Activated T-cell treated with anti-CD3 and anti-CD28 coated beads, Interleukin-2, amount 50 U/mL, for 48 hours (primary cell): ENCODE data around the gene FOXP1.

ENCODE experiments used
- DNase-seq, 2 experiments: peaks; one replicate each; pipeline ENCODE4 v3.0.0-alpha.2; 2020

The FOXP1 gene

GRCh38 chr3:71299160-71299559 lies 284.4 kb downstream of the FOXP1 start:
- DNase-seq = peak in 1 of 2 experiments; percentile 47

DNA sequence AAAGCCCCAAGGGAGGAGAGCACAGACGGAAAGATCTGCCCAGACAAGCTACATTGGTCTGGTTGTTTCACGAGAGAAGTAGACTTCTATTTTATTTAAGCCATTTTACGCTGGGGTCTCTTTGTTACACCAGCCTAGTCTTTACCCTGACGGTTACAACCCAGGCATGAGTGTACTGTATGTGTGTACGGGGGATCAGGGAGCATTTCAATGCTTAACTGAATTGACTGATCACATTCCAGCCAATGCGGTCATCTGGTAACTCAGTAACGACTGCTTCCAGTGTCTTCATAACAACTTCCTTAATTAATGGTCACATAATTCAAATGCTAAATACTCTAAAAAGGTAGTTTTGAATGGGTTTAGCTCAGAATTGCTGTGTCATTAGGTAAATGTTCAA lies 288.6 kb downstream of the FOXP1 start:
- DNase-seq = no peak

DNA sequence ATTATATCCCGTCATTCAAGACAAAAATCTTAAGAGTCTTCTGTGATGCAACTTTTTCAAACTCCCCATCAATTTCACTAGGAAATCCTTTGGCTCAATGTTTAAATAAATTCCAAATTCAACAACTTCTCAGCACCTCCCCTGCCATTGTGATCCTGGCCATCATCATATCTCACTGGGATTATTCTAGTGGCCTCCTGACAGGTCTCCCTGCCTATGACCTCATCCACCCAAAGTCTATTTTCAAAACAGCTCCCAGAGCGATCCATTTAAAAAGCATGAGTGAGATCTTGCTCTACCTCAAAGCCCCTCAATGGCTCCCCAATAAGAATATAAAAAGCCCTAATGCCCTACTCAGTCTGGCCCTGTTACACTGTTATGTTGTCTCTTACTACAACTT lies 293.2 kb downstream of the FOXP1 start:
- DNase-seq = no peak

- no peak for DNase-seq
Observed at GRCh38 chr3:71288269-71288930, 295.1 kb downstream of the FOXP1 start.

DNA sequence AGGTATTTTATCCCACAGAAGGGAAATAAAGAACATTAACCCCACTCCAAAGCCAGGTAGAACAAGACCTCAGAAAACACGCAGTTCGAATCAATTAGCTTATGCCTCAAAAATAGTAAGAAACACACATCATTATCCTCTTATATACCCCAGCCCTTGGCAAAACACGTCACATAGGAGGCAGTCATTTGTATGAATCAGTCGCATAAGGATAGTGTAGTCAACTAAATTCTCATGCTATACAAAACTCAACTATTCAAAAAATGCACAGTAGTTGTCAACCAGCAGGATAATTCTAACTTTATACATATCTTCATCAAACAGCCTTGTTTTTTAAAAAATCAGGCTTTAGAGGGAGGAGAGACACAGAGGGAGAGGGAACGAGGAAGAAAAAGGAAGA lies 298.4 kb downstream of the FOXP1 start:
- no peak for DNase-seq

- no peak for DNase-seq
Observed at GRCh38 chr3:71282976-71283375, 300.6 kb downstream of the FOXP1 start.

DNA sequence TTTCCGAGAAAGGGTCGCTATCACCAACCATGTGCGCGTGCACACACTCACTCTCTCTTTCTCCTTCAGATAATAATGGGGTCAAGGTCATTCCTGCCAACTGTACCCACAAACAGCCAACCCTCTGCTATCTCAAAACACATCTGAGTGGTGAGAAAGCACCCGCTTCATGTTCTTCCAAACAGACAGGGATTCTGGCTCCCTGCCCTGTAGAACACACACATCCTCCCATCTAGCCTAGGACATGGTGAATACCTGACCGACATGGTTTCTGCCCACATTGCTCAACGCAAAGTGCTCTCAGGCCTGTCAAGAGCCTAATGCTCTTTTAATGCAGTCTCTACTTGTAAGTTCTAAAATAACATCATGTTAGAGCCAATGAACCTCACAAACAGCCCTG lies 302.2 kb downstream of the FOXP1 start:
- DNase-seq = no peak

- DNase-seq = no peak
Observed at GRCh38 chr3:71277341-71277740, 306.2 kb downstream of the FOXP1 start.

GRCh38 chr3:71276531-71276930 lies 307.0 kb downstream of the FOXP1 start:
- DNase-seq = no peak

DNA sequence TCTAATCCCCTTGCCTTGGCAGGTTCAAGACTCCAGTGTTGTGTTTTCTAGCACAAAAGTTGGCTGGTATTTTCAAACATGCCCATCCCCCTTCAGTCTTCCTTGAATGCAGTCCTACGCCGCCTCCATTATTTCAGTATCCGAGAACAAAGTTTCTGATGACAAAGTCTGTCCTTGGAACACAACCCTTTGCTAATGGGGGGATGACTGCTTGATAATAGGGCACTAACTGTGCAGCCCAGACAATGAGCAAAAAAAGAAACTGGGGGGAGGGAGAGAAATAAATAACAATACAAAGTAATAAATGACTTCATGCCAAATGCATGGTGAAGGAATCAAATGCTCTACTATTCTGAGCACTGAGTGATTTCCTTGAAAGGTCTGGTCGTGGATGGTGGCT lies 310.1 kb downstream of the FOXP1 start:
- no peak for DNase-seq

DNA sequence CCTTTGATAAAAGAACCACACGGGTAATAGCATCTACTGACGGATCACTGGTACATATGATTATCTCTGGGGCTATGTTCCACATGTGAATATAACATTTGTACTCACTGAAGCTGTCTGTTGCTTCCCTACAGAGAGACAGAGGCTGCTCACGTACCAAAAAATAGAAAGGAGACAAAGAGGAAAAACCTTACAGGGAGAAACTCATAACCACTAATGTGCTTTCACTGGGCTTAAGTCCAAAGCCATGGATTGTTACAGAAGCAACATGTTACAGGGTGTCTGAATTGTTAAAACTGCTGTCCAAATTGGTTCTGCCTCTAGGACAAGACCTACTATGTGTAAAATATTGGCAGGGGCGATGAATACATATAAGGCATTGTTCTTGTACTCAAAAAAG lies 311.9 kb downstream of the FOXP1 start:
- DNase-seq = no peak

- no peak for DNase-seq
Observed at GRCh38 chr3:71269906-71270305, 313.6 kb downstream of the FOXP1 start.

- no peak for DNase-seq
Observed at GRCh38 chr3:71268462-71268999, 315.0 kb downstream of the FOXP1 start.

DNA sequence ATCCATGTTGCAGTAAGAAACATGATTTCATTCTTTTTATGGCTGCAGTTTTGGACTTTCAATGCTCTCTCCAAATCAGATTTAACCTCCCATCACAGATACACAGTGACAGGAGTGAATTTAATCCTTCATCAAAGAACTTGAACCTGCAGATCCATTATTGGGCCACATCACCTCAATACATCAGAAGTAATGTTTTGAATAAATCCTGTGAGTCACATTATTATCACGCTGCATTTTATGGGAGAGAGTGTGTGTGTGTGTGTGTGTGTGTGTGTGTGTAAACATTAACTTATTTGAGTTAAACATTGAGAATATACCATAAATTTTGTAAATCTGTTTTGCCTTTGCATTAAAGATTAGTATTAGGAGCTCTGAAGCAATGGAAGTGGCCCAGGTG lies 316.7 kb downstream of the FOXP1 start:
- DNase-seq = peak in 1 of 2 experiments; percentile 8

DNA sequence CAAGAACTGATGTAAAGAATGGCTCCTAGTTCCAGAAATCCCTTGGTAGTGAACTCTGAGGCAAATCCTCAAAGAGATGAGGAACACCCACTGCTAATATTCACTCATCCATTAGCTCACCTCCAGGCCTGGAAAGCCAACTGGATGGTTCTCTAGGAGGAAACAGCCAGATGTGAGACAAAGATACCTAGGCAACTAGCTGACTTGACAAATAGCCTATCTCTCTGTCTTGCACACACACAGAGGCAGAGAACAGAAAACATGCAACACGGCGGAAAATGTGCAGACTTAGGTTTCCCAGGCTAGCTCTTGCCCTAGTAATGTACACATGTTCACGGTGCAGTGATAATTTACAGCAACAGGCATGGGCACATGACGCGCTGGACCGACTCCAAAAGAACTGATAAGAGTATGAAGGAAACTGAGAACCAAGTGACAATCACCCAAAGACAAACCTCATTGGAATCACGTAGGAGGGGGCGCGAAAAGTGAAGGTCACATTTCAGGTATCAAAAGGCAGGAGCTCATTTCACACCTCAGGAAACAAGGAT lies 318.1 kb downstream of the FOXP1 start:
- DNase-seq = no peak

- DNase-seq = no peak
Observed at GRCh38 chr3:71264840-71265239, 318.7 kb downstream of the FOXP1 start.

DNA sequence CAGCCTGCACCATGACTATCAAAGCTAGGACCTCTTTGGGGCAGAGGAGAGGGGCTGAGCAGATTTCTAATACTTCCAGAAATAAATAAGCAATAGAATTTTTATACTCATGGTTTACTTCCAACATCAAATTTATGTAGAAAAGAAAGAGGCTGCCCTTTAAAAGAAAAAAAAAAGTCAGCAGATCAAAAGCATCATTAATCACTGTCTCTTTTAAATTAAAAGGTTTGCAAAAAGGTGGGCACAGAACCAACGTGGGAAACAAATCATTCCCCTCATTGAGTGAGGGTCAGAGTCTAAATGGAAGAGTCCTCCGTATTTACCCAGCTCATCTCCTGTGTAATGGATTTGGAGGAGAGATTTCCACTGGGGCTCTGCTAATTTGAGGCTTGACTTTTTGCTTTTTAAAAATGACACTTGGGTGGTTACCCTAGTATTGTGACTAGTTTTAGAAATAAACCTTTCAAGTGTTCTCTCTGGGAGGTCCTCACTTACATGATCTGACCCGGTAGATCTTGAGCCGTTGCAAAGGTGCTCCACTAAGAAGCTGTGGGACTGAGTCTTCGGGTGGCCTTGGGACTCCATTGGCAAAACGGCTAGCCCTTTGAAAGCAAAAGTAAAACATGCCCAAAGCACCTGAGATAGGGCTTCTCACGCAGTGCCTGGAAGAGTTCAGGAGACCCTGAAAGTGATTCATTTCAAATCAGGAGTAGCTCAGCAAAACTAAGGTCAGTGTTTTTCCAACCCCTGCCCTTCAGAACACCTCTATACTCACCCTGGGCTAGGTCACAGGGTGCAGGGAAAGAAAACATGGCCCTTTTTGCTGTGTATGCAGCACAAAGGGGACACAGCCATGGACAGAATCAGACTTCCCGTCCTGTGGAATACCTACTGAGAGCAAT lies 320.9 kb downstream of the FOXP1 start:
- DNase-seq = peak in 1 of 2 experiments; percentile 48

DNA sequence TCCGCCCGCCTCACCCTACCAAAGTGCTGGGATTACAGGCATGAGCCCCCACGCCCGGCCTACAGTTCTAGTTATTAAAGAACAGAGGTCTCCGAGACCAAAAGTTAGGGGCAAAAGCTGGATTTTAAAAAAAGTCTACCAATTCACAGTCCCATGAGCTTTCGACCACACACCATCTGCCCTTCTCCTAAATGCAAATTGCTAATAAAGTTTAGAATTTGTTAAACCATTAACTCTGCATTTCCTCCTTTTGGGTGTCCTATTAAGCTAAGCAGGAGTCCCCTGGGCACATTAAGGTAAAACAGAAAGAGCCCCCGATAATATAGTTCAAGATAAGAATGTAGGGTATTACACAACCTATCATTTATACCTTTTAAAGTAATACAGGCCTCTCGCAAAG lies 322.7 kb downstream of the FOXP1 start:
- no peak for DNase-seq

DNA sequence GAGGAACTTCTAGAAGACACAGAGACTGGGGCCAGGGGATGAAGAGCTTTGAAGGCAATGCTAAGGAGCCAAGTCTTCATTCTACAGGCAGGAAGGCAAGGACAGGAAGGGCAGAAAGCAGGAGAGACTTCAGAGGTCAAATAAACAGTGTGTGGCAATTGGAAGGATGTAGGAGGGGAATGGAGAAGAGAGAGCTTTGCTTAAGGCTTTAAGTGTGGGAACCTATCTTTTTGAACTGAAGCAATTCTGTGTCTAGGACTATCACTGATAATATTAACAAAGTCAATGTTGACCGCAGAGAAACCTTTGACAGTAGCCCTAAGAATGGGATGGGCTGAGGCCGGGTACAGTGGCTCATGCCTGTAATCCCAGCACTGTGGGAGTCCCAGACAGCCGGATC lies 325.0 kb downstream of the FOXP1 start:
- no peak for DNase-seq

DNA sequence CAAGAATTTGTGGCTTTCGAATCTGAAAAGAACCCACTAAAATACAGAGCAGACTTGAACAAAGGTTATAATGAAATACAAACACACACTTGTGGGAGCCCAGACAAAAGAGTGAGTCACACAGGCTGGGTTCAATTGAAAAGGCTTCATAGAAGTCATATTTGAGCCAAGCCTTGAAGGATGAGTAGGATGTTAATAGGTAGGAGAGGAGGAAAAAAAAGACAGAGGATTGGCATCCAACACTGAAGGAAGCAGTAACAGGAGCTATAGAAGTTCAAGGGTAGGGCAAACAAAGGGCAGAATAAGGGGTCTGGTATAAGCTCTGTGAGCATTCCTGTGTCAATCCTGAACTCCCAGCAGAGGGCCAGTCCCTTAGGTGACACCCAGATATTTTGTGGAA lies 325.4 kb downstream of the FOXP1 start:
- DNase-seq = no peak

DNA sequence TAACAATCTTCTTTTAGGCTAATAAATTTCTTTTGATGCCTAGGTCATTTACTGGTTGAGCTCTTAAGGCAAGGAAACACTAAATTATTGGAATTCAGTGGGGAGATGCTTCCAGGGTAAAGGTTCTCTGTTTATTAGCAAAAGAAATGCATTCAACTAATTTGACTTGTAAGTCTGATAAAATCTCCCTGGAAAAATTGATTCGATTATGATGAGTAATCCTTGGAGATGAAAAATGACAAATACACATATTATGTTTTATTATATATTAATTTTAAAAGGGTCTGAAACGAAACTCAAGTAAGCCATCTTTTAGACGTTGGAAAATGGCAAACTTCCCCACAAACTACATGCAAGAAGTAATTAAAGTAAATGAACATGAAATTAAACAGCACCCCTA lies 328.0 kb downstream of the FOXP1 start:
- no peak for DNase-seq

DNA sequence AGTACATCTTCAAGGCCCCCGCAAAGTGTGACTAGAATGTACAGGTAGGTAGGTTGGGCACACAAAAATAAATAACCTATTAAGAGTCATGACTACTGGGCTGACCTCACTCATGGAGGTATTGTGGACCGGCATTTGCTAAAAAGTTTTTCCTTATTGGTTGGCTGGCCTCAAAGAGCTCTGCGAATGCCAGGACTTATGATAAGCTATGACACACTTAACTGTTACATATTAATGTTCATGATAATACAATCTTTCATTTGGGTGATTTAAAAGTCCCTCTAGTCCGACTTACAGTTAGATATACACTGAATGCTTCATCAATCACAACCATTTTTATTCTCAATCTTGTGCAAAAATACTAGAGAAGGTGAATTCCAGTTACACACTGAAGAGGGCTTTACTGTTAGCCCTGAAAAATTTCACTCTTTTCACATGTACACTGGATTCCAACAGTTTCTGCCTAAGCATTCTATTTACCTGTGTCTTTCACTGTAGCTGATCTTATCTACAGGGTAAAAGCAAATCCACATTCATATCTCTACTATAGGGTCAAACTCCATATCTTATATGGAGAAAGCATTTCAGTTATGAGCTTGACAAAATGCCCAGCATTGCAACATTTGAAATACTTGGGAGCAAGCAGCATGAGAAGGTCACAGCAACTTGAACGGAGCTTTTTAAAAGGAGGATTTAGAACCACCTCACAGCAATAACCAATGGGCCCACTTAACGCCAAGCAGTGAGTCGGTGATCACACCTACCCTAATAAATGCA lies 329.1 kb downstream of the FOXP1 start:
- no peak for DNase-seq

DNA sequence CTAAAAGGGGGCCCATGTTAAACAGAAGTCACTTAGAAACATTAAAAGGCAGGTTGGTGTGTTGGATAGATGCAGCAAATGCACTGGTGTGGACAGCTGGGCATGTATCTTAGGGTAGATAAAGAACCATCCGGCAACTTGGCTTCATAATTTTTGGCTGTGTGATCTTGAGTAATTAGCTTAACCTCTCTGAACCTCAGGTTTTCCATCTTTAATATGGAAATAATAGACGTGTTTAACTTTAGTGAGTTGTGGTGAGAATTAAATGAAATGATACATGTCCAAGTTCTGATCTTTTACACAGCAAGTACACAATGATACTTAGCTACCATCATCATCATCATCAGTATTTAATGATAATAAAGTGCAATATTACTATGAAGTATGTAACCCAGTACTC lies 330.4 kb downstream of the FOXP1 start:
- DNase-seq = no peak
